IMR-90 (cell line): ENCODE results near the gene MIS18A. TPM values are rescaled to one million over a fixed set of nuclear protein-coding genes. Genes with fewer than 3 reads are reported as not detected.

Experiments used
- ATAC-seq: fragments of 200-7000 bp; cut with Tn5 transposase; 2 replicates; pipeline ENCODE4 v1.9.1; 2020; ENCODE audit warnings: low read depth, mild to moderate bottlenecking, moderate library complexity
- BruUV-seq: library from RNA; stranded (reverse); fragments of 400-500 nt; replicated peaks from 2 replicates; lab custom pipeline; 2021; lab: Mats Ljungman, UMichigan
- CTCF ChIA-PET: fragments of 300-600 bp; formaldehyde crosslinking; extraction: SDS; loops from one replicate; lab custom pipeline; 2021; ENCODE audit warnings: antibody characterized with exemption; lab: Yijun Ruan, JAX
- POLR2A ChIA-PET: fragments of 300-600 bp; sonication (Branson Sonifier 250); formaldehyde crosslinking; loops from one replicate; lab custom pipeline; 2022; ENCODE audit warnings: antibody characterized with exemption; ENCODE audit not compliant: unreplicated experiment; lab: Charles Lee
- DNase-seq: peaks from one replicate; pipeline ENCODE4 v3.0.0; 2013
- H2AFZ ChIP-seq: replicated peaks from 2 replicates; pipeline ENCODE3; 2013; ENCODE audit warnings: low read length, mild to moderate bottlenecking; ENCODE audit not compliant: poor library complexity
- H2AK5ac ChIP-seq: 2 replicates; pipeline ENCODE4 v1.6.1; 2013; ENCODE audit warnings: low read depth, low read length, inconsistent platforms
- H2AK9ac ChIP-seq: replicated peaks from 2 replicates; pipeline ENCODE3; 2013; ENCODE audit warnings: mild to moderate bottlenecking, low read depth, low read length, moderate library complexity; ENCODE audit not compliant: poor library complexity
- H2BK120ac ChIP-seq: 2 replicates; pipeline ENCODE4 v1.6.1; 2013; ENCODE audit warnings: low read depth, low read length, inconsistent platforms
- H2BK15ac ChIP-seq: 3 replicates; pipeline ENCODE4 v1.6.1; 2013; ENCODE audit warnings: low read depth, low read length, inconsistent platforms
- H2BK20ac ChIP-seq: 2 replicates; pipeline ENCODE4 v1.6.1; 2013; ENCODE audit warnings: low read depth, mild to moderate bottlenecking, inconsistent platforms, low read length, moderate library complexity
- H2BK5ac ChIP-seq: 2 replicates; pipeline ENCODE4 v1.6.1; 2013; ENCODE audit warnings: mild to moderate bottlenecking, low read depth, low read length, inconsistent platforms; ENCODE audit not compliant: poor library complexity, severe bottlenecking
- H3K14ac ChIP-seq: replicated peaks from 2 replicates; pipeline ENCODE4 v1.6.1; 2013; ENCODE audit warnings: low read depth, low read length, inconsistent platforms
- H3K18ac ChIP-seq: 2 replicates; pipeline ENCODE4 v1.6.1; 2013; ENCODE audit warnings: low read depth, low read length, control low read depth
- H3K23ac ChIP-seq: 2 replicates; pipeline ENCODE4 v1.6.1; 2013; ENCODE audit warnings: low read depth, low read length, inconsistent platforms
- H3K27ac ChIP-seq: 2 replicates; pipeline ENCODE4 v1.5.1; 2013; ENCODE audit warnings: mild to moderate bottlenecking, control low read depth, low read length; ENCODE audit not compliant: insufficient read depth
- H3K27me3 ChIP-seq: 2 replicates; pipeline ENCODE4 v1.6.1; 2013; ENCODE audit warnings: low read length; ENCODE audit not compliant: control insufficient read depth, insufficient read depth
- H3K36me3 ChIP-seq: 2 replicates; pipeline ENCODE4 v1.6.1; 2013; ENCODE audit warnings: low read length, mixed read lengths; ENCODE audit not compliant: control insufficient read depth, insufficient read depth
- H3K4ac ChIP-seq: 2 replicates; pipeline ENCODE4 v1.6.1; 2013; ENCODE audit warnings: low read depth, low read length, inconsistent platforms
- H3K4me1 ChIP-seq: 2 replicates; pipeline ENCODE4 v1.6.1; 2013; ENCODE audit warnings: low read length, mixed read lengths; ENCODE audit not compliant: control insufficient read depth, insufficient read depth
- H3K4me2 ChIP-seq: 2 replicates; pipeline ENCODE4 v1.6.1; 2013; ENCODE audit warnings: low read depth, mild to moderate bottlenecking, control low read depth, low read length, moderate library complexity
- H3K4me3 ChIP-seq: 2 replicates; pipeline ENCODE4 v1.5.1; 2013; ENCODE audit warnings: low read depth, mild to moderate bottlenecking, control low read depth, low read length, moderate library complexity; ENCODE audit not compliant: insufficient read depth
- H3K56ac ChIP-seq: 2 replicates; pipeline ENCODE4 v1.6.1; 2013; ENCODE audit warnings: low read length, inconsistent platforms; ENCODE audit not compliant: insufficient read depth; ENCODE audit errors: extremely low read depth
- H3K79me1 ChIP-seq, 2 experiments: 2 replicates each; pipeline ENCODE4 v1.6.1; 2013; ENCODE audit warnings: low read length in 2 of 2, inconsistent platforms in 1 of 2, low read depth in 1 of 2
- H3K9ac ChIP-seq: 2 replicates; pipeline ENCODE4 v1.6.1; 2013; ENCODE audit warnings: low read depth, low read length, control low read depth
- H3K9me1 ChIP-seq: 2 replicates; pipeline ENCODE4 v1.6.1; 2013; ENCODE audit warnings: low read length, inconsistent platforms; ENCODE audit not compliant: insufficient read depth
- H3K9me3 ChIP-seq: 2 replicates; pipeline ENCODE4 v1.6.1; 2013; ENCODE audit warnings: low read length; ENCODE audit not compliant: control insufficient read depth, insufficient read depth
- H4K20me1 ChIP-seq: 2 replicates; pipeline ENCODE4 v1.6.1; 2013; ENCODE audit warnings: low read length, inconsistent platforms; ENCODE audit not compliant: insufficient read depth
- H4K5ac ChIP-seq: 2 replicates; pipeline ENCODE4 v1.6.1; 2013; ENCODE audit warnings: mild to moderate bottlenecking, low read depth, low read length, control low read depth
- H4K8ac ChIP-seq, 2 experiments: 2 replicates each; pipeline ENCODE4 v1.6.1; 2013; ENCODE audit warnings: low read depth in 2 of 2, low read length in 2 of 2, control low read depth in 1 of 2, inconsistent platforms in 1 of 2
- H4K91ac ChIP-seq: 2 replicates; pipeline ENCODE4 v1.6.1; 2013; ENCODE audit warnings: low read depth, low read length, inconsistent platforms; ENCODE audit not compliant: insufficient read depth
- BHLHE40 ChIP-seq: fragments of 150-350 bp; IDR thresholded peaks from 2 replicates; pipeline ENCODE4 v1.6.1; 2016; ENCODE audit warnings: mild to moderate bottlenecking, low read depth, low read length
- CEBPB ChIP-seq: IDR thresholded peaks from 2 replicates; pipeline ENCODE4 v1.6.1; 2012; ENCODE audit warnings: low read depth, low read length, improper control_type of control experiment
- WGBS, 2 experiments: methylation state at CpG; one replicate each; pipeline versions ENCODE4 v1.1.5 to v1.1.7; 2013; ENCODE audit warnings: missing lambda C conversion rate in 2 of 2; ENCODE audit not compliant: insufficient read length in 1 of 2; ENCODE audit errors: extremely low coverage in 2 of 2; 5-methylcytosine and 5-hydroxymethylcytosine counted together
- dilution Hi-C: fragments of 300-500 bp; cut with HindIII; formaldehyde crosslinking; loops from one replicate; pipeline ENCODE4 v1.14.3; 2018; ENCODE audit warnings: low sequenced_read_pairs; ENCODE audit not compliant: unreplicated experiment
- in situ Hi-C: fragments of 300-500 bp; cut with MboI; formaldehyde crosslinking; loops from 3 replicates; pipeline ENCODE4 v1.14.3; 2019; ENCODE audit warnings: low sequenced_read_pairs, inconsistent platforms, mixed read lengths
- intact Hi-C: fragments of 100-400 bp; cut with micrococcal nuclease; formaldehyde crosslinking; loops from 2 replicates; pipeline ENCODE4 v1.10.0; 2022
- polyA plus RNA-seq, 3 experiments: library from polyadenylated mRNA; depleted of rRNA; stranded (reverse); fragments of >200 nt; gene quantifications; 2 replicates each; pipeline ENCODE4 v1.2.3, GENCODE V29; 2012; ENCODE audit warnings: low replicate concordance in 1 of 3
- total RNA-seq: library from RNA; depleted of rRNA; stranded (reverse); fragments of >200 nt; gene quantifications from 2 replicates; pipeline ENCODE4 v1.2.3, GENCODE V29; 2012

MIS18A gene
- total and polyA plus RNA-seq, 2 of the 4 experiments (the other 2 are of a cell fraction) = 4.5 to 7.6 TPM

GRCh38 chr21:32278103-32278502 is 746 bp downstream of the MIS18A start:
- Histone ChIP-seq H3K4me1 (peaks cover 5% of the 10 kb centered on the region), H3K27me3 (no peaks in the 10 kb centered on the region), H3K14ac (no peak overlapping the region), H4K20me1 (no peaks in the 10 kb centered on the region), H3K9me3 (no peaks in the 10 kb centered on the region), H3K4me2 (peak overlapping the region; percentile 52), H2AK5ac (no peak overlapping the region), H3K4me3 (peak overlapping the region; percentile 84), H3K27ac (no peak overlapping the region; the same call in 1 of the 2 replicates), H4K91ac (no peak overlapping the region), H2BK20ac (no peak overlapping the region), H4K8ac (peak overlapping the region; percentile 19 to 49; a peak in 2 of 4 replicates), H3K79me1 (peaks cover 15 to 19% of the 10 kb centered on the region in 2 experiments), H2BK5ac (no peak overlapping the region), H3K18ac (no peak overlapping the region), H3K9me1 (peaks cover 6% of the 10 kb centered on the region; the same call in 1 of the 2 replicates), H3K56ac (no peak overlapping the region), H2AK9ac (peak overlapping the region; percentile 86), H3K23ac (no peak overlapping the region), H3K9ac (peak overlapping the region; percentile 67), H2BK120ac (no peak overlapping the region), H2BK15ac (no peak overlapping the region), H2AFZ (peak overlapping the region; percentile 98), H4K5ac (no peak overlapping the region), H3K4ac (no peak overlapping the region), H3K36me3 (no peaks in the 10 kb centered on the region; the same call in 1 of the 2 replicates)
- intact Hi-C loops = no loop called here
- ChIA-PET CTCF (interaction anchor here (1.2 kb wide), 1 partner anchor 323 kb away, joined by 3 read pairs; no protein-coding TSS in a partner anchor), POLR2A (no interaction called here)
- no peak for TF ChIP-seq CEBPB
- TF ChIP-seq BHLHE40 = no peak
- DNase-seq (no peak), ATAC-seq (no peak)
- no CpG with 5 or more reads among the region's 9 CpGs for WGBS, 2 experiments
- dilution Hi-C loops = no loop called here
- BruUV-seq = no TSS peak
- in situ Hi-C loops = no loop called here
